HG03565 (cell line): ENCODE measurements around the gene FMO1.
"Not testable (repeated sequence)": the region's sequence is repeated elsewhere in the genome, so short reads cannot be mapped to it uniquely, and the experiment has no call there.

Experiments
- ATAC-seq: cut with Tn5 transposase; IDR thresholded peaks from one replicate; pipeline ENCODE4 v1.9.1; 2021; ENCODE audit warnings: mild to moderate bottlenecking, moderate library complexity; ENCODE audit not compliant: unreplicated experiment

Gene FMO1, protein sequence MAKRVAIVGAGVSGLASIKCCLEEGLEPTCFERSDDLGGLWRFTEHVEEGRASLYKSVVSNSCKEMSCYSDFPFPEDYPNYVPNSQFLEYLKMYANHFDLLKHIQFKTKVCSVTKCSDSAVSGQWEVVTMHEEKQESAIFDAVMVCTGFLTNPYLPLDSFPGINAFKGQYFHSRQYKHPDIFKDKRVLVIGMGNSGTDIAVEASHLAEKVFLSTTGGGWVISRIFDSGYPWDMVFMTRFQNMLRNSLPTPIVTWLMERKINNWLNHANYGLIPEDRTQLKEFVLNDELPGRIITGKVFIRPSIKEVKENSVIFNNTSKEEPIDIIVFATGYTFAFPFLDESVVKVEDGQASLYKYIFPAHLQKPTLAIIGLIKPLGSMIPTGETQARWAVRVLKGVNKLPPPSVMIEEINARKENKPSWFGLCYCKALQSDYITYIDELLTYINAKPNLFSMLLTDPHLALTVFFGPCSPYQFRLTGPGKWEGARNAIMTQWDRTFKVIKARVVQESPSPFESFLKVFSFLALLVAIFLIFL

DNA sequence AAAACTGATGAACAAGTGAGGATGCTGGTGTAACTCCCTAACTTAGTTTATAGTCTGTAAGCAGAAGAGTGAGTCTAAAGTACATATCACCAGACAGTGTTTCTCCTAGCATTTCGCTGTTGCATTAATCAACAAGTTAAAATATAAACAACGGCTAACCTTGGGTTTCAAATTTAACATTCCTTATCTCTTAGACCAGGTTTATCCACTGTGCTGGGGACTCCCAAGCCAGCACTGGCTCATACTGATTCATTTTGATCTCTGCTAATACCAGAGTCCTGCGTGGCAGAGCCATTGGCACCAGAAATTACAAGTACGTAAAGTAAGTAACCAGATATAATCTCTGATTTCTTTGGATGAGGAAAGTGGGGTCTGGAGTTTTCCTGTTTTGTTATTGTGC lies at the start of gene FMO1:
TSS of gene FMO1 (plus strand) at position 193 of the 400 bp plus-strand sequence. CDS start 9,594 bp downstream, outside the sequence.
- no peak for ATAC-seq

- ATAC-seq = no peak
Observed at GRCh38 chr1:171204296-171204695, 44.0 kb upstream of the FMO1 start.

- no peak for ATAC-seq
Observed at GRCh38 chr1:171206204-171206977, 41.9 kb upstream of the FMO1 start.

- ATAC-seq = no peak
Observed at GRCh38 chr1:171206978-171207355, 41.3 kb upstream of the FMO1 start.

GRCh38 chr1:171207377-171207776 lies 40.9 kb upstream of the FMO1 start:
- ATAC-seq = no peak

- no peak for ATAC-seq
Observed at GRCh38 chr1:171210355-171210754, 37.9 kb upstream of the FMO1 start.

GRCh38 chr1:171212607-171213351 lies 35.5 kb upstream of the FMO1 start:
- no peak for ATAC-seq

DNA sequence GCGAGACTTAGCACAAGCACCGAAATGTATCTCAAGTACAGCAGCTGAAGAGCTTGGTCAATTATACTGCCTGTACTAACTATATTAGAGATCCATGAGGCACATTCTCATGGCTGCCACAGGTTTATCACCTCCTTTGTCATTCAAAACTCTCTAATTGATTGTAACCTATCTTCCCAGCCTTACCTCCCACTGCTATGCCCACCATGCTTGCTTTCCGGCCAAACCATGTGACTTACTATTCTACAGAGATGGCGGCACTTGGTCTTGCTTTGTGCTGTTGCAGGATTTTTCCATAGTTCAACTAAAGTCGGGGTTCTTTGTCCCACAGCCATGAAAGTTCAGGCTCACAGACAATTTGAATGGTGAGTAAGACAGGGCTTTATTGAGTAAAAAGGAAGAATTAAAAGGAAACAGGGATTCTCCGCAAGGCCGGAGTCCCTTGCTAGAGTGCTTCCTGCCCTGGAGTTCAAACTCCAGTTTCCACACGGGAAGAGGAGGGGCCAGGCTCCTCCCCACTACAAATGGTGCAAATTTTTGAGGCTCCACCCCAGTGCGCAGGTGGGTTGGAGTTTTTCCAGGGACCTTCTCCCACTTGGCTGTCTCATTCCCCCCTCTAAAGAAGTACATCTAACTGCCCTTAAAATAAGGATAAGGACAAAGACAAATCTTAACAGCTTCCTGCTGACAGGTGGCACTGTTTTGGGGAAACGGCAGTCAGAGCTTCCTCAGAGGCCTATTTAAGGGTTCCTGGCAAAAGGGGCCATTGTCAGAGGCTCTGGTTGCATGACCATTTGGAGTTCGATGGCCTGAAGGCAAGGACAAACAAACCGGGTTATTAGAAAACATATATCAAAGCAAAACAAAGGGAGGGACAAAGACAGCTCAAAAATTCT lies 34.5 kb upstream of the FMO1 start:
- ATAC-seq = no peak

DNA sequence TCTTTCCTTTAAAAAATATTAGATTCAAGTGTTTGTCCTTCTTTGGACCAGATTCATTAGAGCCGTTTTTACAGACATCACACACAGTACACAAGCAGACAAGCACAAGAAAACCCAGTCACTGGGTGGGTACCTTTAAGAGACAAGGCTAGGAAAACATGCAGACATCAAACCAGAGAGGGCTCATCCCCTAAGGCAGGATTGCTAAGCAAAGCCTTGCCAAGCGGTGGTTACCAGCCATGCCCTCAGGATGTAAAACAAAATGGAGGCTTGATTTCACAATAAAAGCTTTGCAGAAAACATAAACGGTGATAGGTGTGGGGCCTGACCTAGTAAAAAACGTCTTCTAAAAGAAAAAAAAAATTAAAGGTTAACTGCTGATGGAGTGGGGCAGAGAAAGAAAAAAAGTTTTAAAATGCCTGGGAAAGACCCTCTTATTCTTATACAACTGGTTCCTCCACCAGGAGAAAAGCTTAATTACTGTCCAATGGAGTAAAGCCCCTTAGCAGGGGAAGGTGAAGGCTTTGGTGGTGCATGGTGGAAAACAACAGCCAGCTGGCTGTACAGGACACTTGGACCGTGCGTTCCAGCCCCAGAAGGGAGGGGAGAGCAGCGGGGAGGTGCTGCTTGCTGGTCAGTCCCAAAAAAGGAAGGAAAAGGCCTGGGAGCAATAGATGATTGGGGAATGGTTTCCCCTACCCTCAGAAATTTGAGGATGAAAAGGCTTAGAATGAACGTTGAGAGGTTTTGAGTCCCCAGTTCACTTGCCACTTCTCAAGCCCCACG lies 30.4 kb upstream of the FMO1 start:
- no peak for ATAC-seq

- no peak for ATAC-seq
Observed at GRCh38 chr1:171218661-171219060, 29.6 kb upstream of the FMO1 start.

DNA sequence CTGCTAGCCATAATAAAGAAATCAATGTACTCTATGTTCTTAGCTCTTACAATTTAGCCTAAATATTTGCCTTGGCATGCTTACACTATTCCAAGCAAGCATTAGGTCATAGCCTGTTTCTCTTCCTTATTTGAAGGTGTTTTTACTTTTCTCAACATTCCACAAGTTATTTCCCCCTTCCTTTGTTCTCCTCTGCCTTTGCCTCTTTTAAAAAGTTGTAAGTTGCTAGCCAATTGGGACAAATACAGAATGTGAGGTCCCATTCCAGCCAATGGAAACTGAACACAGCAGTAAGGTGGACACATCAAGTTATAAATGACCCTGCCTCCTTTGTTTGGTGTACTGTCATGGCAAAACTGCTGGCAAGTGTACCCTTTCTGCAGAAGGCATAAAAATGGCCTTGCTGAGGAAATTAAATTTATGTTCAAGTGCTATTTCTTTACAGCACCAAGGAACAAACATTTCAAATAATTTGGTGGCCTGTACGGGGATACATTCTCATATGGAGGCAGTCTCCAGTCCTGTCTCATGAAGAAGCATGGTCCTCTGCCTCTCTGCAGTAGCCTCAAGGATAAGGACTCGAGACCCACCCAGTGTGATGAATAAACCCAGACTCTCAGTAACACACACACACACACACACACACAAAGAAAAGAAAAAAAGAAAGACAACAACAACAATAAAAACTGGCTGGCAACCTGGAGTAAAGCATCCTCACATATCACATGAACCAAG lies 28.8 kb upstream of the FMO1 start:
- no peak for ATAC-seq

GRCh38 chr1:171220081-171220420 lies 28.2 kb upstream of the FMO1 start:
- ATAC-seq = no peak

DNA sequence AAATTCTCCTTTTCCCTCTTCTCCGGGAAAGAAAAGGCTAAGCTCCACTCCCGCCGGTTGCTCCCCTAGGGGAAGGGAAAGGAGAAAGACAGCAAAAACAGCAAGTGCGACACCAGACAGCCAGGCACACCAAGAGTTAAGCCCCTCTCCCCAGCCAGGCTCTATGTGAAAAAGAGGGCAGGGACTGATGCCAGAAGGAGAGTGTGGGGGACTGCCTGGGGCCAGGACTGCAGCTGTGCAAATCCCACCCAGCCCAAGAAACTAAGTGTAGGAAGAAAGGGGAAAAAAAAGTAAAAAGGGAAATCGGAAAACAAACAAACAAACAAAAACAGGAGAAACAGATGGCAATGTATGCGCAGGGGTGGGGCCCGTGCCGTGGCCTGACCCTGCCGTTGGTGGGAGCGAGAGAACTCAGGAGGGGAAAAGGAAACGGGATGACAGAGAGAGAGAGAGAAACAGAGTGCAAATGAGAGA lies 27.7 kb upstream of the FMO1 start:
- ATAC-seq = no peak

DNA sequence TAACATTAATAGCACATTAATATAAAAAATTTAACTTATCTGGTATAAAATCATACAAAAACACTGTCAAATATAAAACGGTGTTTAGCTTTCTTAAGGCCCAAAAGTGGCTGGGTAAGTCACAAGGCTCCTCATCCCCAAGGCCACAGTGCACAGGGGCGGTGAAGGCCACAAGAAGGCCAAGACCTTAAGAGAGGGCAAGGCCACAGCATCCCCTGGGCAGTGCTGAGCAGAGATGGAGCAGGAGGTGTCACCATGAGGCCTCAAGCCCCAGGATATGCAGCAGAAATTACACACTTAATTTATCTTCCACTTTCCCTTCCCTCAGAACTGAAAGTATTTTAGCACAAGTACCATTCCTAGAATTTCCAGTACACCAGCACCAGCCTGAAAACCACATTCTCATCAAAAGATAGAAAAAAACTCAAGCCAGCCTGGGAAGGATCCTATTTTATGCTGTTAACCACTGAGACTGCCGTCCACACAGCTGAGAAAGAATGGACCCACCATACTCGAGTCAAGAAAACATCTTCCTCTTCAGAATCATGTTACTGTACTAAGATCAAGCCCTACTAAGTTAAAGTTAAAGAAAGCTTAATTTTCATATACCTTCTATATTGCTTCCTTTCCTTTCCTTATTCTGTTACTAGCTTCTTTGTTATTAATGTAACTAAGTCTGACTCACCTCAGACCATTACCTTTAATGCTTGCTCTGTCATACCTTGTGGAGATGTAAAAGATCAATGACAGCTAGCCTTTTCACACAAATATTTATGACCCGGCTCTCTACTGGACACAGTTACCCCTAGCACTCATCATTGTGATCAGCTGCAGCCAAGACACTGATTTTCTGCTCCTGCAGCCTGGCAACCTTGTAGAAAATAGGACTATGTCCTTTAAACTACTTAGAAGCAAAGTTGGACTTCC lies 26.4 kb upstream of the FMO1 start:
- no peak for ATAC-seq

GRCh38 chr1:171222936-171223335 lies 25.4 kb upstream of the FMO1 start:
- ATAC-seq = no peak

- not testable (repeated sequence) for ATAC-seq
Observed at GRCh38 chr1:171224257-171224656, 24.0 kb upstream of the FMO1 start.

- ATAC-seq = peak; percentile 95
Observed at GRCh38 chr1:171226747-171227370, 21.4 kb upstream of the FMO1 start.
